H1 (cell line): Measurements from ENCODE around the gene RAB39B.
"Not testable (repeated sequence)": the region's sequence is repeated elsewhere in the genome, so short reads cannot be mapped to it uniquely, and the experiment has no call there.

ENCODE experiments used
- CBX8 ChIP-seq: fragments of 300-800, 300-1000 bp; sonication (generic); IDR thresholded peaks from 2 replicates; pipeline ENCODE4 v1.7.1; 2016; ENCODE audit warnings: low read depth, low read length, borderline replicate concordance
- CEBPB ChIP-seq: IDR thresholded peaks from 2 replicates; pipeline ENCODE4 v1.6.1; 2012; ENCODE audit warnings: low read depth, low read length
- CHD1 ChIP-seq: IDR thresholded peaks from 2 replicates; pipeline ENCODE4 v1.6.1; 2012; ENCODE audit warnings: low read depth, low read length, improper control_type of control experiment
- EP300 ChIP-seq, 2 experiments: IDR thresholded peaks; 1 replicate in 1 of 2; 2 replicates in 1 of 2; pipeline ENCODE4 v1.6.1; 2011 to 2012; ENCODE audit warnings: low read depth in 2 of 2, low read length in 2 of 2, mild to moderate bottlenecking in 2 of 2, borderline replicate concordance in 1 of 2, inconsistent platforms in 1 of 2, moderate library complexity in 1 of 2
- EZH2 ChIP-seq: fragments of 200-600 bp; sonication (generic); IDR thresholded peaks from 2 replicates; pipeline ENCODE4 v1.7.1; 2012; ENCODE audit warnings: low read depth, mild to moderate bottlenecking, moderate library complexity, low read length, inconsistent platforms; ENCODE audit not compliant: severe bottlenecking
- FOSL1 ChIP-seq: IDR thresholded peaks from 2 replicates; pipeline ENCODE4 v1.6.1; 2011; ENCODE audit warnings: mild to moderate bottlenecking, low read depth, low read length, moderate library complexity; ENCODE audit not compliant: insufficient read depth
- MAFK ChIP-seq: IDR thresholded peaks from 2 replicates; pipeline ENCODE4 v1.6.1; 2012; ENCODE audit warnings: low read depth, mild to moderate bottlenecking, improper control_type of control experiment, low read length
- POLR2A ChIP-seq, 2 experiments: IDR thresholded peaks; 1 replicate in 1 of 2; 2 replicates in 1 of 2; pipeline ENCODE4 v1.6.1; 2011; ENCODE audit warnings: low read depth in 2 of 2, low read length in 2 of 2, mild to moderate bottlenecking in 2 of 2; ENCODE audit errors: control extremely low read depth in 1 of 2
- RFX5 ChIP-seq: IDR thresholded peaks from 2 replicates; pipeline ENCODE4 v1.6.1; 2011; ENCODE audit warnings: low read depth, low read length, improper control_type of control experiment, borderline replicate concordance
- YY1 ChIP-seq: IDR thresholded peaks from 2 replicates; pipeline ENCODE4 v1.6.1; 2011; ENCODE audit warnings: low read depth, mild to moderate bottlenecking, low read length
- TF ChIP-seq, protein P1 (sequence below), 3 experiments: IDR thresholded peaks; 1 replicate in 2 of 3; 2 replicates in 1 of 3; pipeline versions ENCODE4 v1.5.1 to v1.6.1; 2011; ENCODE audit warnings: low read length in 3 of 3, mild to moderate bottlenecking in 3 of 3, inconsistent platforms in 2 of 3, low read depth in 1 of 3, moderate library complexity in 1 of 3; ENCODE audit not compliant: insufficient read depth in 1 of 3; ENCODE audit errors: control extremely low read depth in 1 of 3

DNA sequence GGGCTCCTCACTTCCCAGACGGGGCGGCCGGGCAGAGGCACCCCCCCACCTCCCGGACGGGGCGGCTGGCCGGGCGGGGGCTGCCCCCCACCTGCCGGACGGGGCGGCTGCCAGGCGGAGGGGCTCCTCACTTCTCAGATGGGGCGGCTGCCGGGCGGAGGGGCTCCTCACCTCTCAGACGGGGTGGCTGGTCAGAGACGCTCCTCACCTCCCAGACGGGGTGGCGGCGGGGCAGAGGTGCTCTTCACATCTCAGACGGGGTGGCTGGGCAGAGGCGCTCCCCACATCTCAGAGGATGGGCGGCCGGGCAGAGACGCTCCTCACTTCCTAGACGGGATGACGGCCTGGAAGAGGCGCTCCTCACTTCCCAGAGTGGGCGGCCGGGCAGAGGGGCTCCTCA is 40.5 kb downstream of the RAB39B start:
- TF ChIP-seq, protein P1, sequence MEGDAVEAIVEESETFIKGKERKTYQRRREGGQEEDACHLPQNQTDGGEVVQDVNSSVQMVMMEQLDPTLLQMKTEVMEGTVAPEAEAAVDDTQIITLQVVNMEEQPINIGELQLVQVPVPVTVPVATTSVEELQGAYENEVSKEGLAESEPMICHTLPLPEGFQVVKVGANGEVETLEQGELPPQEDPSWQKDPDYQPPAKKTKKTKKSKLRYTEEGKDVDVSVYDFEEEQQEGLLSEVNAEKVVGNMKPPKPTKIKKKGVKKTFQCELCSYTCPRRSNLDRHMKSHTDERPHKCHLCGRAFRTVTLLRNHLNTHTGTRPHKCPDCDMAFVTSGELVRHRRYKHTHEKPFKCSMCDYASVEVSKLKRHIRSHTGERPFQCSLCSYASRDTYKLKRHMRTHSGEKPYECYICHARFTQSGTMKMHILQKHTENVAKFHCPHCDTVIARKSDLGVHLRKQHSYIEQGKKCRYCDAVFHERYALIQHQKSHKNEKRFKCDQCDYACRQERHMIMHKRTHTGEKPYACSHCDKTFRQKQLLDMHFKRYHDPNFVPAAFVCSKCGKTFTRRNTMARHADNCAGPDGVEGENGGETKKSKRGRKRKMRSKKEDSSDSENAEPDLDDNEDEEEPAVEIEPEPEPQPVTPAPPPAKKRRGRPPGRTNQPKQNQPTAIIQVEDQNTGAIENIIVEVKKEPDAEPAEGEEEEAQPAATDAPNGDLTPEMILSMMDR (IDR thresholded peaks at IDR 0.05; ENCODE audit: control extremely low read depth in 1 of 3, insufficient read depth in 1 of 3, low read depth in 1 of 3, low read length in 3 of 3): not testable (repeated sequence)
- TF ChIP-seq EZH2; POLR2A (IDR thresholded peaks at IDR 0.05; ENCODE audit: control extremely low read depth in 1 of 2, low read depth in 2 of 2, low read length in 2 of 2); RFX5; MAFK; EP300 (IDR thresholded peaks at IDR 0.05; ENCODE audit: borderline replicate concordance in 1 of 2, low read depth in 2 of 2, low read length in 2 of 2); YY1; CHD1; CEBPB; FOSL1; CBX8: not testable (repeated sequence)
